Osteoblast (primary cell): ENCODE results near the gene CPNE4. TPM values are rescaled to one million over a fixed set of nuclear protein-coding genes. Genes with fewer than 3 reads are reported as not detected.

Experiments used
- DNase-seq: peaks from one replicate; pipeline ENCODE4 v3.0.0; 2011; ENCODE audit warnings: low spot score, mixed read lengths; ENCODE audit not compliant: insufficient read length; ENCODE audit errors: missing footprints
- H2AFZ ChIP-seq: 2 replicates; pipeline ENCODE4 v1.6.0; 2011; ENCODE audit warnings: mild to moderate bottlenecking, low read length
- H3K27ac ChIP-seq: 2 replicates; pipeline ENCODE4 v1.5.1; 2011; ENCODE audit warnings: mild to moderate bottlenecking, low read depth, low read length, moderate library complexity
- H3K27me3 ChIP-seq: 2 replicates; pipeline ENCODE4 v1.6.0; 2012; ENCODE audit warnings: mild to moderate bottlenecking, control low read depth, inconsistent platforms, low read length, moderate library complexity; ENCODE audit not compliant: insufficient read depth
- H3K36me3 ChIP-seq: 2 replicates; pipeline ENCODE4 v1.5.1; 2011; ENCODE audit warnings: mild to moderate bottlenecking, low read length, control low read depth, moderate library complexity; ENCODE audit not compliant: insufficient read depth
- H3K4me1 ChIP-seq: 2 replicates; pipeline ENCODE4 v1.5.1; 2011; ENCODE audit warnings: mild to moderate bottlenecking, low read length, control low read depth, moderate library complexity; ENCODE audit not compliant: insufficient read depth
- H3K4me2 ChIP-seq: 2 replicates; pipeline ENCODE4 v1.6.0; 2011; ENCODE audit warnings: mild to moderate bottlenecking, low read length; ENCODE audit not compliant: insufficient read depth
- H3K4me3 ChIP-seq: fragments of 200-600 bp; sonication (generic); 3 replicates; pipeline ENCODE4 v1.5.1; 2012; ENCODE audit warnings: mild to moderate bottlenecking, low read length, inconsistent platforms; ENCODE audit not compliant: insufficient read depth
- H3K79me2 ChIP-seq: 2 replicates; pipeline ENCODE4 v1.6.0; 2012; ENCODE audit warnings: mild to moderate bottlenecking, low read length, control low read depth, inconsistent platforms; ENCODE audit not compliant: insufficient read depth
- H3K9me3 ChIP-seq: 2 replicates; pipeline ENCODE4 v1.5.1; 2011; ENCODE audit warnings: low read depth, low read length, control low read depth
- H4K20me1 ChIP-seq: 2 replicates; pipeline ENCODE4 v1.6.0; 2012; ENCODE audit warnings: mild to moderate bottlenecking, low read length, control low read depth; ENCODE audit not compliant: insufficient read depth
- CTCF ChIP-seq: IDR thresholded peaks from 2 replicates; pipeline ENCODE4 v1.5.1; 2011; ENCODE audit warnings: mild to moderate bottlenecking, low read depth, low read length, moderate library complexity; ENCODE audit errors: extremely low read depth
- total RNA-seq: library from RNA; depleted of rRNA; stranded (reverse); fragments of >200 nt; gene quantifications from 2 replicates; pipeline ENCODE4 v1.2.3, GENCODE V29; 2012

The CPNE4 gene
- total RNA-seq, 1 donor = not detected

DNA sequence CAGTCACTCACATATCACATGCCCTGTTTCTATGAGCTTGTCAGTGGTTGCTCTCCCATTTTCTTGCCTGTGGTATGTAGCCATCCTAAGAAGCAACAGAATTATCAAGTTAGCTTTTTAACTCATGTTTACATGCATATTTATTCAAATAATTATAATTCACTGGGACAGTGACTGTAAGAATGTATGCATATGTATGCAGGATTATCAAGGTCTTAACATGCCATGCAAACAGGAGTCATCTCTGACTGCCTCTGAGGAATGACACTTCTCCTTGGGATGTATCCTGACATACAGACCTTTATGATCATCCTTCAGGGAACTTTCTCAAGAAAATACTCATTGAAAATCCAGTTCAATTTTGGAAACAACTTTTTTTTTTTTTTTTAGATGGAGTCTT lies 240.9 kb downstream of the CPNE4 start:
- Histone ChIP-seq H3K27ac (no peak overlapping the region), H3K4me1 (peaks cover 2% of the 10 kb centered on the region), H2AFZ (no peak overlapping the region), H3K79me2 (no peaks in the 10 kb centered on the region), H4K20me1 (no peaks in the 10 kb centered on the region), H3K4me3 (no peak overlapping the region), H3K27me3 (peaks cover 3% of the 10 kb centered on the region), H3K4me2 (no peak overlapping the region), H3K9me3 (no peaks in the 10 kb centered on the region), H3K36me3 (no peaks in the 10 kb centered on the region)
- TF ChIP-seq CTCF = no peak
- DNase-seq = no peak

DNA sequence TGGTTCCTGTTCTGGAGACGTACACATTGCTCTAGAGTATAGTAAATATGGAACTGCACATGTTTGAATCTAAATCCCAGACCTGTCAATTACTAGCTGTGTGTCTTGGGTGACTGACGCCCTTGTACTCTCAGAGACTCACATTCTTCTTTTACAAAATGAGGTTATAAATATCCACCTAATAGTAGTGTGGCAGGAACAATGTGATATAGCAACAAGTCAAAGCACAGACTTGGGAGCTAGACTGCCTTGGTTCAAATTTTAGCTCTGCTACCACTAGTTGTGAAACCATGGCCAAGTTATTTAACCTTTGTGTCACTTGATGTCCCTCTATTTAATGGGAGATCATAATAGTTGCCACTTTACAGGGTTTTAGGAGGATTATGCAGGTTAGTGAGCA lies 245.6 kb downstream of the CPNE4 start:
- no peaks in the 10 kb centered on the region for H3K79me2 ChIP-seq
- peaks cover 3% of the 10 kb centered on the region for H3K27me3 ChIP-seq
- H3K36me3 ChIP-seq = no peaks in the 10 kb centered on the region
- H3K9me3 ChIP-seq = no peaks in the 10 kb centered on the region
- no peak overlapping the region for H3K27ac ChIP-seq
- no peak for TF ChIP-seq CTCF
- no peak overlapping the region for H2AFZ ChIP-seq
- H3K4me2 ChIP-seq = no peak overlapping the region
- no peaks in the 10 kb centered on the region for H4K20me1 ChIP-seq
- no peaks in the 10 kb centered on the region for H3K4me1 ChIP-seq
- H3K4me3 ChIP-seq = no peak overlapping the region
- DNase-seq = no peak

- H2AFZ ChIP-seq = no peak overlapping the region
- no peaks in the 10 kb centered on the region for H3K4me1 ChIP-seq
- no peaks in the 10 kb centered on the region for H3K79me2 ChIP-seq
- no peaks in the 10 kb centered on the region for H3K27me3 ChIP-seq
- DNase-seq = no peak
- no peaks in the 10 kb centered on the region for H3K36me3 ChIP-seq
- no peak overlapping the region for H3K27ac ChIP-seq
- H4K20me1 ChIP-seq = no peaks in the 10 kb centered on the region
- no peak overlapping the region for H3K4me2 ChIP-seq
- TF ChIP-seq CTCF = no peak
- no peak overlapping the region for H3K4me3 ChIP-seq
- H3K9me3 ChIP-seq = no peaks in the 10 kb centered on the region
These were observed 248.4 kb downstream of the CPNE4 start for GRCh38 chr3:131786386-131786785.

- no peaks in the 10 kb centered on the region for H4K20me1 ChIP-seq
- H3K4me2 ChIP-seq = no peak overlapping the region
- H3K4me3 ChIP-seq = no peak overlapping the region
- H2AFZ ChIP-seq = no peak overlapping the region
- no peaks in the 10 kb centered on the region for H3K36me3 ChIP-seq
- no peaks in the 10 kb centered on the region for H3K4me1 ChIP-seq
- H3K27me3 ChIP-seq = no peaks in the 10 kb centered on the region
- TF ChIP-seq CTCF = no peak
- H3K27ac ChIP-seq = no peak overlapping the region
- H3K79me2 ChIP-seq = no peaks in the 10 kb centered on the region
- no peak for DNase-seq
- H3K9me3 ChIP-seq = no peaks in the 10 kb centered on the region
These were observed 252.1 kb downstream of the CPNE4 start for GRCh38 chr3:131782751-131783150.
